GM12891 (cell line): ENCODE results near the gene ZNF385B.

Experiments
- PAX5 ChIP-seq: IDR thresholded peaks from 2 replicates; pipeline ENCODE4 v1.6.1; 2011; ENCODE audit warnings: low read length, moderate library complexity, mild to moderate bottlenecking; ENCODE audit not compliant: insufficient read depth, severe bottlenecking
- POLR2A ChIP-seq: IDR thresholded peaks from 2 replicates; pipeline ENCODE4 v1.6.1; 2011; ENCODE audit warnings: low read depth, low read length, control low read depth
- POLR2AphosphoS5 ChIP-seq: IDR thresholded peaks from 2 replicates; pipeline ENCODE4 v1.6.1; 2011; ENCODE audit warnings: low read depth, low read length, control low read depth
- POU2F2 ChIP-seq: IDR thresholded peaks from 2 replicates; pipeline ENCODE4 v1.6.1; 2011; ENCODE audit warnings: low read depth, mild to moderate bottlenecking, control low read depth, low read length, moderate library complexity
- SPI1 ChIP-seq: IDR thresholded peaks from 2 replicates; pipeline ENCODE4 v1.6.1; 2011; ENCODE audit warnings: low read depth, low read length, control low read depth
- TAF1 ChIP-seq: IDR thresholded peaks from 2 replicates; pipeline ENCODE4 v1.6.1; 2011; ENCODE audit warnings: low read depth, low read length, control low read depth

DNA sequence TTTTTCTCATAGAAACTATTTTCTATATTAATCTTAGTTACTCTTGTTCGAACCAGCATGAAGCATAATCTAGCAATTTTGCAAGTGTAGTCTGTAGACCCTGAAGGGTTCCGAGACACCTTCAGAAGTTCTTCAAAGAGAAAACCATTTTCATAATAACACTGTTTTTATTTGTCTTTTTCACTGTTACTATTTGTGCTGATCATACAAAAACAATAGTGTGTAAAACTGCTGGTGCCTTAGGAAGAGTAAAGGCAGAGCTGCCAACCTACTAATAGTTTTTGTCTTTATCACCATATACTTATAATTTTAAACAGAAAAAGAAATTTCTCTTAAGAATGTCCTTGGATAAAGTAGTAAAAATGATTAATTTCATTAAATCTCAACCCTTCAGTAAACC, 218.9 kb downstream of the ZNF385B start:
- no peak for TF ChIP-seq POLR2A
- TF ChIP-seq TAF1 = no peak
- no peak for TF ChIP-seq POLR2AphosphoS5
- no peak for TF ChIP-seq POU2F2
- no peak for TF ChIP-seq PAX5
- TF ChIP-seq SPI1 = no peak
